Stimulated activated CD4-positive, alpha-beta T cell treated with anti-CD3 and anti-CD28 coated beads, TNF-alpha, amount 100 ng/mL, for 4 hours (primary cell): ENCODE data around the gene NPEPL1.
"Not testable (repeated sequence)": the region's sequence is repeated elsewhere in the genome, so short reads cannot be mapped to it uniquely, and the experiment has no call there.

Experiments
- DNase-seq, 3 experiments: peaks; one replicate each; pipeline ENCODE4 v3.0.0-alpha.2; 2020; ENCODE audit warnings: low read depth in 3 of 3

Gene NPEPL1

DNA sequence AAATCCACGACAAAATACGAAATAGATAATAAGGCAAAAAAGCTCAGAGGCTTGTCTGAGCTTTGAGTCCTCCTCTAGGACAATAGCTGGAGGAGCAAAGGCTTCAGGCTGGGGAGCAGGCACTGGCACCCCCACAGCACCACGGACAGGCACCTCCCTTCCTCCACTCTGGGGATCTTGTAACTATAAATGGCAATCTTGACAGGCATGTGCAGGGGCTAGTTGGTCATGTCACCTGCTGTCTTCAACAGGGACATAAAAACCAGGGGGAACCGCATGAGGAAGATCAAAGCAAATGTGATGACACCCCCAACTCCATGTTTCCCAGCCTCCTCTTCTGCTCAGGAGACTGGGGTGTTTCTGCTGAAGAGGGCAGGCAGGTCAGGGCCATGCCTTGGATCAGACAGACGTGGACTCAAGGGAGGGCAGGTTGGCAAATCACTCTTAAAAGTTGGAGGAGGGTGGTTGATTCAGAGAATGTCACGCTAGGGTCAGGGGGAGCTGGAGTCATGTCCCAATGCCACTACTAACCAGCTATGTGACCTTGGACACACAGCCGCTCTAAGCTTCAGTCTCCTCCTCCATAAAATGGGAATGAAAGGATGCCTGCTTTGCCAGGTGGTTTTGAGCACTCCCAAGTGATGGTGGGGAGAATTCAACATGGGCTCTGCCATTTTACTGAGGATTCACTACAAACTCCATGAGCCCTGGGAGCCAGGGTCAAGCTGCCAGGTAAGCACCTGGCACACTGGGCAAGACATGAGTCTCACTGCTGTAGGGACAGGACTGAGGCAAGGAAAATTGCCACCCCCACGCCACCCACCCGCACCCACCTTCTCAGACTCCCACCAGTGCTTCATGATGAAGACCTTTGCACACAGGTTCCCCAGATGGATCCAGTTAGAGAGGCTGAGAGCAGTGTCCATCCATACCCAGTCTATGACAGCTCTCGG, 48.0 kb downstream of the NPEPL1 start:
- no peak for DNase-seq

DNA sequence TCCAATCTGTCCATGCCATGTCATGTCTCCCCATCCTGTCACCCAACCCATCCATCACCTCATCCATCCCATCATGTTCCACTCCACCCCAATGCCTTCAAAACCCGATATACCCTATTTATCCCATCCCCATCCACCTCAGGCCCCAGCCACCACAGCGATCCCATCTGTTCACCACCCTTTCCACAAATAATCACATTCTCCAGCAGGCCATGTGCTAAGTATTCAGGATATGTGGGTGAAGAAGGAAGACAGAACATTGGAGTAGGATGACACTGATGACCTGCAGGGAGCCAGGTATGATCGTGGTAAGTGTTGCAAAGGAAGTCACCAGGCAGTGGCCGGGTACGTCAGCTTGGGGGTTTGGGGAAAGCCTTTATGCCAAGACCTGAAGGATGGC, 48.8 kb downstream of the NPEPL1 start:
- DNase-seq = no peak

DNA sequence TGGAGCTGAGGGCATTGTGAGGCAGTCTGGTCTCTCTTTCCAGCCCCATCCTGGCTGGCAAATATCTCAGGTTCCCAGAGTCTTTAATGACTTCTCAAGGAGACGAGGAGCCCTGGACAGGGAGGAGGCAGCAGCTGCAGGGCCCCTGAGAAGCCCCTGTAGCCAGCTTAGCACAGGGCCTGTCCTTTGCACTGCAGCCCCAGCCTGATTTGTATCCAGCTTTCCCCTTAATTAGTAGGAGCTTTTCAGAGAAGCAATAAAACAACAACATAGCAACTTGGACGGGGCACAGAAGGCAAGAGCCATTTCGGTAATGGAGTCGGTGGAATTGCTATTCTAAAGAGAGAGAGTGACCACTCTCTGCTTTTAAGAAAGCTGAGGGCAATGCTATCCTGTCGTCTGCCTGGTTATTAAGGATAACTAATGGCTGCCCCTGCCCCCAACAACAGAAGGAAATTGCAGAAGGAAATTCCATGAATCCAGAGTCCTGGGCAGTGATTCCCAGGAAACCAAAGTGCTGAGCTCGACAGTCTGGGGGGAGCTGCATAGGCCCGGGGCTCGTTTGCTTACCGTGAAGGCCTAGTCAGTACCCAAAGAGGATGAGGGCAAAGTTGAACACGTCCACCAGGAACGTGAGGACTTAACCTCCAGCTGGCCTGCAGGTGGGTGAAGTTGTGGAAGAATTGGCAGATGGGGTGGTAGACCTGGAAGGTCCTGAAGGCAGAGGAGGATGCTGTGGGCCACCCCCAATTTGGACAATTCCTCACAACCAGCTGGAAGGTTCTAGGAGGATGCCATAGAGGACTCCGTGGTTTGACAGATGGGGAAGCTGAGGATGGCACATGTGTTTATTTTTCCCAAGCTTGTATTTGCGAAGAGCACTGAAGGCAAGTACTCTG, 50.3 kb downstream of the NPEPL1 start:
- no peak for DNase-seq

DNA sequence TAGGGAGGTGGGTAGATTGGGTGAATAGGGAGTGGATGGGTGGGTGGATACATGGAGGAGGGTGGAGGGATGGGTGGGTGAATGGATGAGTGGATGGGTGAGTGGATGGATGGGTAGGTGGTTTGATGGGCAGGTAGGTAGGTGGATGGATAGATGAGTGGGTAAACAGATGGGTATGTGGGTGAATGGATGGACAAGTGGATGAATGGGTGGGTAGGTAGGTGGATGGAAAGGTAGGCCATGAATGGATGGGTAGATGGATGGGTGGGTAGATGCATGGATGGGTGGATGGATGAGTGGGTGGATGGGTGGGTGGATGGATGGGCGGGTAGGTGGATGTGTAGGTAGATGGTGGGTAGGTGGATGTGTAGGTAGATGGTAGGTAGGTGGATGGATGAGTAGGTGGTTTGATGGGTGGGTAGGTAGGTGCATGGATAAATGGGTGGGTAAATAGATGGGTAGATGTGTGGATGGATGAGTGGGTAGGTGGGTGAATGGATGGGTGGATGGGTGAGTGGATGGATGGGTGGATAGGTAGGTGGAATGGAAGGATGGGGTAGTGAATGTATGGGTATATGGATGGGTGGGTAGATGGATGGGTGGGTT, 51.4 kb downstream of the NPEPL1 start:
- no peak for DNase-seq

DNA sequence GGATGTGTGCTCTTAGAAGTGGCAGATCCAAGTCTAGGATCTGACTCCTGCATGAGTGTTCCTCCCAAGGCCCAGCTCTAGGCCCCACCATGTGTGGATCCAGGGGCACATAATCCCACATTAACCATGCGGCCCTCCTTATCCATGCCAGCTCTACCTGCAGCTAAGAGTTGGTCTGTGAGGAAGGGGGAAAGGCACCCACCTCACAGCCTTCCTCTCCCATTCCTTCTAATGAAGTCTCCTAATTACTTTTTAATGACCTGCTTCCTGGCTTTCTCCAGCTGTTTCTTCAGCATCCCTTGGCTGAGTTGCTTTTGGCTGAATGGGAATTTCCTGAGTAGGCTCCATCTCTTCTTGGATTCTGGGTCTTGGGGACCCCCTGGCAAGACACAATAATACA, 52.2 kb downstream of the NPEPL1 start:
- no peak for DNase-seq

DNA sequence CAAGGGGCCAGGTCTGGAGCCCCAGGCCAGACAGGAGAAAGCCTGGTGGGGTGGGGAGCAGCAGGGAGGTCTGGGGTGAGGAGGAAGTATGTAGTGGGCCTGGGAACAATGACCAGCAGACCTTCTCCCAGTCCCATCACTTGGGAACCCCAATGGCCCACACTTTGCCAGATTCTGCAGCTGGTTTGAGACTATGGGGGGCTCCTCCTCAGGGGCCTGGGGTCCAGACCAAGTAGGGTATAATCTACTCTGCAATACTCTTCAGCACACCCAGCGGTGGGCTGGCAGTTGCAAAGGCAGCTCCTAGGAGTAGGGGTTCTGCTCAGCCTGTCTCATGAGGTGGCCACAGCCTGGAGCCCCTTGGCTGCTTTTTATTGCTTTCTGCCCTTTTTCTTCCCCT, 52.8 kb downstream of the NPEPL1 start:
- DNase-seq = no peak

DNA sequence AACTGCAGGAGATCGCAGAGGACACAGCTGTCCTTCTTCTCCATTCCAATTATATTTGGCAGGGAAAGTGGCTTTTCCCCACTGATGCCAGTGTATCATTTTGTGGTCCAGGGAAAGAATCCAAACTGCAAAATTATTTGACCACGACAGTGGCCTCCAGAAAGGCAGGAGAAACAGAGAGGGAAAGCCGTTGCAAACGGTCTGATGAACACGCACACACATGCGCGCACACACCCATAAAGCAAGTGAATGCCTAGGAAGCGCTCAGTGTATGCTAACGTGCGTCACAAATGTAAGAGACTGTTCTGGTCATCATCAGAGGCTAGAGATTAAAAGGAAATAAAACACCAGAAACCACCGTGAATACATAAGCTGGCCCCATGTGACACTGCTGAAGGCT, 54.0 kb downstream of the NPEPL1 start:
- no peak for DNase-seq

DNA sequence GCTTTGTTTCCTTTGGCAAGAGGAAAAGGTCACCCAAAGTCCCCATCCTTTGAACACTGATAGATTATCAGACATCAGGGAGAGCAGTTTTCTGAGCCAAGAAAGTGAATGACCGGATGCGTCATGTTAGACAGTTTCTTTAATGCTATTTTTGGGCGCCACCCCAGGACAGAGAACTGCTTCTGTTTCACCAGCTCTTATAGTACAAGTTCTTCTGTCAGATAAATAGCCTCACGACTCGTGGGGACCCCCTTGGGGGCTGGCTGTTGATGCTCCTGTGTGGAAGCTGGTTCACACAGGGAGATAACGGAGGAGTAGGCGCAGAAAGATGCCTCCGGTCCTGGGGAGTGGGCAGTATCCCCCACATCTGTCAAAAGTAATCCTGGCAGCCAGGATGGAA, 54.6 kb downstream of the NPEPL1 start:
- no peak for DNase-seq

DNA sequence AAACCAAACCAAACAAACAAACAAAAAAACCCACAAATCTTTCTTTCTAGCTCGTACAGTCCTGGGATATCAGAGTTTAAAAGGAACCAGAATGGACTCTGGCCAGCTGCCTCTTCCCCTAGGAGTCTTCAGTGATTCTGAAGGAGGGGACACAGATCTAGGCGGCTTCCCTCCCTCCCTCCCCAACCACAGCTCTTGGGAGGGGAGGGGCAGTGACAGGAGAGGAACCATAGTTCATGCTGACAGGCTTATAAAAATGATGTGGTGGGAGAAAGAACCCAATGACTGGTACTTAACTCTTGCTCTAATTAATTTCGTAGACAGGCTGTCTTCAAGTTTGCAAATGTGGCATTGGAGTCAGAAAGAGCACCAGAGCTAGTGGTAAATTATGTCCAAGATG, 56.0 kb downstream of the NPEPL1 start:
- no peak for DNase-seq

DNA sequence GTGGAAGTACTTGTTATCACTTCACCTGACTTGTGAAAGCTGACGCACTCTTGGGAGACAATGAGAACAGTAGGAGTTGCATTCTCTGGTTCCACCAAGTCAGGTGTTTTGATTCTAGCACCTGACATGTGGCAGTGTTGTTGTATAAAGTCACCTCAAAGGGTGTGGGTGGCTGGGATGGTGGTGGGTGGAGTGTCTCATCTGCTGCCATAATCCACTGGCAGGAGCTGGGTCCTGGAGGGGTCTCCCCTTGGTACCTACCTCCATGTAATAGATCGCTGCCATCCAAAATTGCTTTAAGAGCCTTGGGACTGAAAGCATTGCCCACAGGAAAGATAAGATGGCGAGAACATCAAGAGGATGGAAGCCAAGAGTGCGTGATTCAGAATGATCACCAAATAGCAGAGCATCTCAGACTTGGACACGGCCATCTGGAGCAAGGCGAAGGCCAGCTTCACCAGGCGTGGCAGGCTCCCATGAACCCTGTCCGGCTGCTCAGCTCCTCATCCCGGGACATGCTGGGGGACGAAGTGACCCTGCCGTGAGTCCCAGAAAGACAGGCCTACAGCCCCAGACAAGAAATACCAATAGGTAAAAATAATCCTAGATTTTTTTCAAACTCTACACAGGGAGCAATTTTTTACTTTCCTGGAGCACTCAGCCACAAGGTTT, 56.6 kb downstream of the NPEPL1 start:
- DNase-seq = no peak

DNA sequence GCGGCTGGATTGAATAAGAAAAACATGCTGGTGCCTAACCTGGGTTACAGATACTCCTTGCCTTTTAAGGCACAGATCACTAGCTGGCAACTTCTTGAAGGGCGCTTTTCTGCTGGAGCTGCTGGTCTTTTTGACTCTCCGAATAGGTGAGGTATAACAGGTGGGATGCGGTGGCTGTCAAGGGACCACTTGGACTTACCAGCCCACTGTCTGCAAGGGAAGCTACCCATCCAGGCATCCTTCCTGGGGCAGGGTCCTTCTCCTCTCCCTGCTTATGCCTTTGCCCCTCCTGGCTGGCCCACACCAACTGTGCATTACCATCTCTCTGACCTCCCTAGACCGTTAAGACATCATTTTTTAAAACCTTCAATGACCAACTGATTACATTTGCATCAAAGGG, 57.4 kb downstream of the NPEPL1 start:
- no peak for DNase-seq

DNA sequence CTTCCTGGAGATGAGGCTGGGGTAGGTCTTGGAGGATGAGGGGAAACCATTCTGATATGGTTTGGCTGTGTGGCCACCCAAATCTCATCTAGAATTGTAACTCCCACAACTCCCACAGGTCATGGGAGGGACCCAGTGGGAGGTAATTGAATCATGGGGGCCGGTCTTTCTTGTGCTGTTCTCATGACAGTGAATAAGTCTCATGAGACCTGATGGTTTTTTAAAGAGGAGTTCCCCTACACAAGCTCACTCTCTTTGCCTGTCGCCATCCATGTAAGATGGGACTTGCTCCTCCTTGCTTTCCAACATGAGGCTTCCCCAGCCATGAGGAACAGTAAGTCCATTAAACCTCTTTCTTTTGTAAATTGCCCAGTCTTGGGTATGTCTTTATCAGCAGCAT, 58.1 kb downstream of the NPEPL1 start:
- not testable (repeated sequence) for DNase-seq

DNA sequence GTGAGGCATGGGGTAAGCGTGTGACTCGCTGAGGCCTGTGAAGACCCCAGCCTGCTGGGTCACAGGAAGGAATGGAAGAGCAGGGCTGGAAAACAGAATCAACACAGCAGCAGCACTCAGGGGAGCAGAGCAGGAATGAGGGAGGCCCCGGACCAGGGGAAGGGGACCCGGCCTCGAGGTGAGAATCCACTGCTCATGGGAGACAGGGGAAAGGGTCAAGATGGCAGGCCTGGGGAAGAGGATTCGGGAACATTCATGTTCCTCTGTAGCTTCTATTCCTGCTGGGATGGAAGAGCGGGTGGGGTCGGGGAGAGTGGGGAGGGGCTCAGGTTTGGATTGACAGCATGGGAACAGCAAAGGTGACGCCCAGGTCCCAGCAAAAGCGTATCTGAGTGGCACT, 59.4 kb downstream of the NPEPL1 start:
- no peak for DNase-seq

DNA sequence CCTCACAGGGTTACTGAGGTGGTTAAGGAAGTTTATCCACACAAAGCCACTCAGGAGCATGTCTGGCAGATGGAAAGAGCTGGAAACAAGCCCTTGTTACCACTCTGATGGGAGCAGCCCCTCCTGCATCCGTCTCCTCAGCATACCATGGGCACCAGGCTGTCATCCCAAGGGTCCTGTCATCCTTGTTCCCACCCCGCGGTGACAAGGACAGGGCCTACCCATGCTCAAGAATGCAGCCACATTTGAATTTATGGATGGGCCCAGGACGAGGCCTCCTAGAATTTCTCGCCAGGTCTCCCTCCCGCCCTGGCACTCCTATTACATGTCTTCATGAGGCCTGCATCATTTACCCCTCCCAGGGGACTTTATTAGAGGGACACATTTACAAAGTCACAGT, 60.0 kb downstream of the NPEPL1 start:
- DNase-seq = no peak

DNA sequence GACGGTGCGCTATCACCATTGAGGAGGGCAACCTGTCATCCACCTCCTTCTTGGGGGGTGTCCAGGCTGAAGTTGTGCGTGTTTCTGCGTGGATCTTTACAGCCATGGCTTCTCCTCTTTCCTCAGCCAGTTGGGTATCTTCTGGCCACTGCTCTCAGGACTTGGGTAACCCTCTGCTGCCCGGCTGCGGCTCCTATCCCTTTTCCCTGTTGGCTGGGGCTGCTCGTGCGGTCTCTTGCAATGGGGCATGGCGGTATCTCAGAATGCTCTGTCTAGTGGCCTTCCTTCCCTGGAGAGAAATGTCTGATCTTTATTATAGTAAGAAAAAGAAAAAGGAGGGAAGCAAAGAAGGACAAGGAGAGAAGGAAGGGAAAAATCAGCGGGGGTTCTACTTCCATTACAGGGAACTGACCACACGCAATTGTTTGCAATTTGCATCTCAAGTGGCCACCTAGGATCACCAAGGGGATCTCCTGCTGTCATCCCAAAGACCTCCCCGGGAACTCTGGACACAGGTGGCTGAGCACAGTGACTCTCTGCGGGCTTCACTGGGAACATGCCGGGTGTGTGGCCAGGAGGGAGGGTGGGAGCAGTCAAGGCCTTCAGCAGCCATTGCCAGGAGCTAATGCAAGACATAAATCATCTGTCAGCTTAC, 60.8 kb downstream of the NPEPL1 start:
- DNase-seq = no peak

DNA sequence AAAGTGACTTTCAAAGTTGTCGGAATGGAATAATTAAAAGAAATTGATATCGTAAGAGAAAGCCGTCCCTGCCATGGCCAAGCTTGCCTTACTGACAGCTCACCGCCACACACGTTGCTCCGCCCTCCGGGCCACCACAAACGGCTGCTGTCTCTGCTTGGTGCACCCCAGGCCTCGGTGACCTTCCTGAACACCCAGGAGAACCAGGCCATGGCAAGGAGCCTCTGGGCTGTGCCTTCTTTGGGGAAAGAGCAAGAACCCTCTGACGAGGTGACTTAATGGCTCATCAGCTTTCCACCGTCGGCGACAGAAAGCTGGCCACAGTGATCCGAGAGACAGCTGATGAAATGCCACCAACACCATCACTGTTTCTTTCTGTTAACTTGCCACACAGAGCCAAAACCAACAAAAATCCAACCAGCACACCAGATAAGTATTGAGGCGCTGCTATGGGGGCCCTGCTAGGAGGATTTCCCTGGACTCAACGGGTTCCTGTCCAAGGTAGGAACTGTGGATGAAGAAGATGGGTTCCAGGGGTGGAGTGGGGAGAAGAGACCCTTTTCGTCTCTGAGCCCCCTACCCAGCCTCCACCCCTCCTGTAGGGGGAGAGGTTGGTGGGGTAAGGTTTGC, 61.4 kb downstream of the NPEPL1 start:
- DNase-seq = no peak

DNA sequence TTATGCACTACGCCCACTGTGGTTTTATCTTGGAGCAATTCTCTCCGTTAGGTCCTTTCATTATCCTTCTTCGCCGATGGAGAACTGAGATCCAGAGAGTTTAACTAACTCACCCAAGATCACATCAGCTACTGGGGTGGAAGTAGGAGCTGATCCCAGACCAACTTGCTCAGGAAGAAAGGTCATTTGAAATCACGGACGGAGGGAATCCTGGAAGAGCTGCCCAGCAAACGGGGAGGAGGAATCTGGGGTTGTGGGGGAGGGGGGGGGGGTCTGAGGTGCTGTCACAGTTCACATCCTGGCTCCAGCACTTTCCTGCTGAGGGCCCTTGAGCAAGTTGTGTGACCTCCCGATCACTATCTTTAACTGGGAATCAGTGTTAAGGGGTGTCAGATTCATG, 62.0 kb downstream of the NPEPL1 start:
- DNase-seq = no peak

DNA sequence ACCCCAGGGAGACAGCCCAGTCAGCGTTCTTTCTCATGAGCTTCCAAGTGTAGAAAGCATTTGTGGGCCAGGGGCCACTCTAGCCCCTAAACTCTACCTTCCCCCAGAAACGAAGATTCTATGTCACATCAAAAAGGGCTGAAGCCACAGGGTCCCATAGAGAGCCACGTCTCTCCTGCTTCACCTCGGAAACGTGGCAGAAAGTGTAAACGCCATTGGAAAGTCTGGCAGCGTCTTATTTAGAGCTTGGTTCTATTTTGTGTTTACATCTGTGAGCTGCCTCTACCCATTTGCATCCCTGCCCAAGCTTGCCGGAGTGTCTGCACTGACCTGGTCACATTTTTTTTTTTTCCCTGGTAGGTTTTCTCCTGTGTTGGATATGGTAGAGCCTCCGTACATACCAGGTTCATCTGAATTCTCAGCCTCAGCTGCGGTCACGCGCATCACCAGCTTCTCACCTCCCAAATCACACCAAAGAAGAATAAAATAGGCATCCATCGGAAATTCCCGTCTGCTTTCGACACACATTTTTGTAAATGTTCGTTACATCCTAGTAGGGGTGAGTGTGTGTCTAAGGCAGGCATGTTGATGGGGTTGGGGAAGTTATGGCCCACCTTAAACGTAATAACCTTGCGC, 62.6 kb downstream of the NPEPL1 start:
- no peak for DNase-seq

DNA sequence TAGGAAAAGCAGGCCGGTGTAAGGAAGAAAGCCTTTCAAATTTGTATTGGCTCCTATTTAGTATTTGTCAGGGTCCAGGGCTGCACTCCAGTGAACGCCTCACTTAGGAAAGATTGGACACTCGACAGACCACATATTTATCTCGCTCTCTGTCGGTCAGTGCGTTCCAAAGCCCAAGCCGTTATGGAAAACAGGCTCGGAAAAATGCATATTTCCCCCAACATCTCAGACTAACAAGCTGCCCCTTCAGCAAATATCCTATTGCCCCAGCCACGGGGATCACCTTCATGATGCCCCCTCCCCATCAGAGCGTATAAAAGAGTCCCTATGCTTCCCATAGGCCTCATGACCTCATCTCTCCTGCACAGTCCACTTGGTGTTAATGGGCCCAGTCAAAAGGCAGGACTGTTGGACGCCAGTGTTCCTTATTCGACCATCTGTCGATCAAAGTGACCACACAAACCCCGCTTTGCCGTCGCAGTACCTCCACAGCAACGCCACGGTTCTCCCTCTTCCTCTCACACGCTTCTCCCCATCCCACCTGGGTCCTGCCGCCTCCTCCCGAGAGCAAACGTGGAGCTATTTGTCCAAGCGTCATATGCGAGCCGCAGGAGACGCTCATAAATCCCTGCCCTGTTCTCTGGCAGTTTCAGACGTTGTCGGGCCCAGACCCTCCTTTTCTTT, 63.3 kb downstream of the NPEPL1 start:
- DNase-seq = no peak

DNA sequence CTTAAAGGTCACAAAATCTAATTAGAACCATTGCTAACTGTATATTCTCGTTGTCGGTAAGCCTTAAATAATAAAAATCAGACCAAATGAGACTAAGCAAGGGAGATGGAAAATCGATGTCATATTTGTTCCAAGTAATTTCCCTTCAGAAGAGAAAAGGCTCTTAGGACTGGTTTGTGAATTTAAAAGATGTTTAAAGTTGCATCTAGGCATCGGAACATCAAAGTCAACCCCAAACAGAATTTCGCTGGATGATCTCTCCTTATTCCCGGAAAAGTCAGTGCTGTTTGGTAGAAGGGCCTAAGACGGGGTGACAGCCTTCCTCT, 63.8 kb downstream of the NPEPL1 start:
- DNase-seq = no peak
